GM12891 (cell line): ENCODE data around the gene NFKBIA.

Experiments
- PAX5 ChIP-seq: IDR thresholded peaks from 2 replicates; pipeline ENCODE4 v1.6.1; 2011; ENCODE audit warnings: low read length, moderate library complexity, mild to moderate bottlenecking; ENCODE audit not compliant: insufficient read depth, severe bottlenecking
- POLR2A ChIP-seq: IDR thresholded peaks from 2 replicates; pipeline ENCODE4 v1.6.1; 2011; ENCODE audit warnings: low read depth, low read length, control low read depth
- POLR2AphosphoS5 ChIP-seq: IDR thresholded peaks from 2 replicates; pipeline ENCODE4 v1.6.1; 2011; ENCODE audit warnings: low read depth, low read length, control low read depth
- SPI1 ChIP-seq: IDR thresholded peaks from 2 replicates; pipeline ENCODE4 v1.6.1; 2011; ENCODE audit warnings: low read depth, low read length, control low read depth
- TAF1 ChIP-seq: IDR thresholded peaks from 2 replicates; pipeline ENCODE4 v1.6.1; 2011; ENCODE audit warnings: low read depth, low read length, control low read depth

- TF ChIP-seq POLR2AphosphoS5, result no peak
- TF ChIP-seq POLR2A, result no peak
- TF ChIP-seq PAX5, result no peak
- TF ChIP-seq TAF1, result no peak
- no peak for TF ChIP-seq SPI1
These were observed 42.1 kb downstream of the NFKBIA start for GRCh38 chr14:35362450-35362849.
